Fibroblast of lung (primary cell): ENCODE data around the gene SCD5.

ENCODE experiments used
- EZH2 ChIP-seq: IDR thresholded peaks from 2 replicates; pipeline ENCODE4 v1.5.1; 2012; ENCODE audit warnings: low read length, control low read depth, mild to moderate bottlenecking; ENCODE audit errors: missing control alignments
- TF ChIP-seq, protein P1 (sequence below), 2 donors: IDR thresholded peaks in 1 of 2; conservative IDR thresholded peaks in 1 of 2; 1 replicate in 1 of 2; 2 replicates in 1 of 2; pipeline ENCODE4 v1.5.1; 2011 to 2012; ENCODE audit warnings: low read length in 2 of 2, control low read depth in 1 of 2, inconsistent platforms in 1 of 2, low read depth in 1 of 2, mild to moderate bottlenecking in 1 of 2

DNA sequence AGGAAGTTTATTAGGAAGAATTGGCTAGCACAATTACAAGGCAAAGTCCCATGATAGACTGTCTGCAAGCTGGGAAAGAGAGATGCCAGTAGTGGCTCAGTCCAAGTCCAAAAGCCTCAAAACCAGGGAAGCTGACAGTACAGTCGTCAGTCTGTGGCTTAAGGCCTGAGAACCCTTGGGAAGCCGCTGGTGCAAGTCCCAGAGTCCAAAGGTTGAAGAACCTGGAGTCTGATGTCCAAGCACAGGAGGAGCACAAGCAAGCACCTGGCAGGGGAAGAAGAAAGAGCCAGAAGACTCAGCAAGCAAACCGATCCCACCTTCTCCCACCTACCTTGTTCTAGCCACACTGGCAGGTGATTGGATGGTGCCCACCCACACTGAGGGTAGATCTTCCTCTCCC is 185.5 kb downstream of the SCD5 start:
- TF ChIP-seq, protein P1, sequence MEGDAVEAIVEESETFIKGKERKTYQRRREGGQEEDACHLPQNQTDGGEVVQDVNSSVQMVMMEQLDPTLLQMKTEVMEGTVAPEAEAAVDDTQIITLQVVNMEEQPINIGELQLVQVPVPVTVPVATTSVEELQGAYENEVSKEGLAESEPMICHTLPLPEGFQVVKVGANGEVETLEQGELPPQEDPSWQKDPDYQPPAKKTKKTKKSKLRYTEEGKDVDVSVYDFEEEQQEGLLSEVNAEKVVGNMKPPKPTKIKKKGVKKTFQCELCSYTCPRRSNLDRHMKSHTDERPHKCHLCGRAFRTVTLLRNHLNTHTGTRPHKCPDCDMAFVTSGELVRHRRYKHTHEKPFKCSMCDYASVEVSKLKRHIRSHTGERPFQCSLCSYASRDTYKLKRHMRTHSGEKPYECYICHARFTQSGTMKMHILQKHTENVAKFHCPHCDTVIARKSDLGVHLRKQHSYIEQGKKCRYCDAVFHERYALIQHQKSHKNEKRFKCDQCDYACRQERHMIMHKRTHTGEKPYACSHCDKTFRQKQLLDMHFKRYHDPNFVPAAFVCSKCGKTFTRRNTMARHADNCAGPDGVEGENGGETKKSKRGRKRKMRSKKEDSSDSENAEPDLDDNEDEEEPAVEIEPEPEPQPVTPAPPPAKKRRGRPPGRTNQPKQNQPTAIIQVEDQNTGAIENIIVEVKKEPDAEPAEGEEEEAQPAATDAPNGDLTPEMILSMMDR (conservative IDR thresholded peaks at IDR 0.05 in 1 of 2, IDR thresholded peaks at IDR 0.05 in 1 of 2; ENCODE audit: low read depth in 1 of 2, low read length in 2 of 2) = no peak
- TF ChIP-seq EZH2 = no peak
